OCI-LY1 (cell line): Measurements from ENCODE around the gene ZFAND2B.

ENCODE experiments used
- CTCF ChIP-seq: fragments of 200-600 bp; sonication (generic), shearing (Covaris generic); IDR thresholded peaks from 2 replicates; pipeline ENCODE4 v1.5.1; 2017; ENCODE audit warnings: mild to moderate bottlenecking, antibody characterized with exemption, low read length, moderate library complexity, mixed read lengths
- EZH2 ChIP-seq: fragments of 200-600 bp; sonication (generic), shearing (Covaris generic); IDR thresholded peaks from 2 replicates; pipeline ENCODE4 v1.8.0; 2017; ENCODE audit warnings: borderline replicate concordance, mixed run types, mild to moderate bottlenecking, antibody characterized with exemption, low read length, moderate library complexity, mixed read lengths

DNA sequence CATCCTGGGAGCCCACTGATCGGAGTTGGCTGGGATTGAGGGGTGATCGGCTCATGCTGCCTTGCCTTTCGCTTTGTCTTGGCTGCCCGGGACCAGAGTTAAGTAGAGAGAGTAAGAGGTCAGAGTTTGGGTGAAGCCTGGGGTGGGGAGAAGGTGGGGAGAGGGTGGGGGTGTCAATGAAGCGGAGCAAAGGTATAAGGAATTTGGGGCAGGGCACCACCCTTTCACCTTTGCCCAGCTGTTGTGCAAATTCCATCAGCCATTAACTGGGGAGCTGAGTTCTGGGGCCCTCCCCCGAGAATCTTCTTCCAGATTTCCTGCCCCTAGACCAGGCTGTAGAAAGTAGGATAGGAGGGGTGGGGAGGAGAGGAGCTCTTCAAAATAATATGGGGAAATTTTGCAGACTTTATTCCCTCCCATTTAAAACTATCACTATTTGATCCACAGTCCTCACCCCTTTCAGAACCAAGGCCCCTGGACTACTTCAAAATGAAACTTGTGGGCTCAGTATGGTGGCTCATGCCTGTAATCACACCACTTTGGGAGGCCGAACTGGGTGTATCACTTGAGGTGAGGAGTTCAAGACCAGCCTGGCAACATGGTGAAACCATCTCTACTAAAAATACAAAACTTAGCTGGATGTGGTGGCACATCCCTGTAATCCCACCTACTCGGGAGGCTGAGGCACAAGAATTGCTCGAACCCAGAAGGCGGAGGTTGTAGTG, 36.5 kb upstream of the ZFAND2B start, which contains the start of gene SLC23A3:
- TF ChIP-seq CTCF (no peak), EZH2 (no peak)
